ENCODE results near the gene HOOK2. TPM values are rescaled to one million over a fixed set of nuclear protein-coding genes. Genes with fewer than 3 reads are reported as not detected.

The HOOK2 gene
- total and polyA plus RNA-seq, 2 of the 13 experiments (the other 11 are each of a cell fraction or from before 2014, with no cell fraction given) = 9.2 to 12.9 TPM

GRCh38 chr19:12766051-12766521, 9.3 kb downstream of the HOOK2 start (continued):
- peak; percentile 77; the same call in 1 of the 2 replicates for TF ChIP-seq TSC22D2 (CRISPR knock-in tag; IDR thresholded peaks at IDR 0.05; ENCODE audit: borderline replicate concordance)
- TF ChIP-seq REPIN1 (CRISPR knock-in tag; IDR thresholded peaks at IDR 0.05; ENCODE audit: borderline replicate concordance, low read depth) = peak; percentile 65; the same call in 1 of the 2 replicates
- TF ChIP-seq KDM6A (CRISPR knock-in tag; IDR thresholded peaks at IDR 0.05; ENCODE audit: low read depth) = no peak
- no peak for TF ChIP-seq ZNF460 (CRISPR knock-in tag; IDR thresholded peaks at IDR 0.05; ENCODE audit: borderline replicate concordance)
- TF ChIP-seq ZC3H4 (CRISPR knock-in tag; IDR thresholded peaks at IDR 0.05; ENCODE audit: borderline replicate concordance) = no peak
- TF ChIP-seq ZNF121 (CRISPR knock-in tag; IDR thresholded peaks at IDR 0.05) = no peak
- peak; percentile 74 for TF ChIP-seq ZFX (CRISPR knock-in tag; IDR thresholded peaks at IDR 0.05; ENCODE audit: low read depth)
- TF ChIP-seq ZBTB49 (CRISPR knock-in tag; IDR thresholded peaks at IDR 0.05; ENCODE audit: borderline replicate concordance) = no peak
- no peak for TF ChIP-seq ZNF615 (CRISPR knock-in tag; IDR thresholded peaks at IDR 0.05; ENCODE audit: borderline replicate concordance)
- TF ChIP-seq RARA (CRISPR knock-in tag; IDR thresholded peaks at IDR 0.05) = no peak
- TF ChIP-seq U2AF2 (IDR thresholded peaks at IDR 0.05; ENCODE audit: low read depth, low read length) = no peak
- no peak for TF ChIP-seq KIAA2018 (CRISPR knock-in tag; IDR thresholded peaks at IDR 0.05; ENCODE audit: borderline replicate concordance)
- 0 out of 2 replicates have a peak, but pooled peaks have one; percentile 23 for TF ChIP-seq ZNF280B (CRISPR knock-in tag; IDR thresholded peaks at IDR 0.05; ENCODE audit: borderline replicate concordance)
- TF ChIP-seq RAD21 (CRISPR knock-in tag; IDR thresholded peaks at IDR 0.05) = peak; percentile 92
- no peak for TF ChIP-seq ZNF670 (CRISPR knock-in tag; IDR thresholded peaks at IDR 0.05; ENCODE audit: borderline replicate concordance)
- TF ChIP-seq ETV6 (CRISPR knock-in tag; conservative IDR thresholded peaks at IDR 0.05) = peak; percentile 68; the same call in 1 of the 2 replicates
- no peak for TF ChIP-seq PRPF4 (IDR thresholded peaks at IDR 0.05; ENCODE audit: low read depth, low read length, poor library complexity, severe bottlenecking)
- TF ChIP-seq PCBP1 (IDR thresholded peaks at IDR 0.05; ENCODE audit: borderline replicate concordance, low read depth, low read length) = no peak

All from HepG2 (cell line).